Uterus (tissue), 4 donors: ENCODE data around the gene ZSWIM8. TPM values are rescaled to one million over a fixed set of nuclear protein-coding genes. Genes with fewer than 3 reads are reported as not detected.
"Not testable (repeated sequence)": the region's sequence is repeated elsewhere in the genome, so short reads cannot be mapped to it uniquely, and the experiment has no call there.

ENCODE experiments used
- DNase-seq, 2 donors: peaks; one replicate each; pipeline ENCODE4 v3.0.0-alpha.2; 2019 to 2020
- H3K27ac ChIP-seq, 2 donors: fragments of 200-600 bp; sonication (generic); 1 replicate in 1 of 2; 2 replicates in 1 of 2; pipeline ENCODE4 v1.5.1; 2016 to 2018
- H3K27me3 ChIP-seq, 2 donors: fragments of 200-600 bp; sonication (generic); one replicate each; pipeline ENCODE4 v1.5.1; 2018 to 2019; ENCODE audit warnings: control low read depth in 1 of 2
- H3K36me3 ChIP-seq, 2 donors: fragments of 200-600 bp; sonication (generic); one replicate each; pipeline ENCODE4 v1.5.1; 2019; ENCODE audit warnings: control low read depth in 1 of 2
- H3K4me1 ChIP-seq, 2 donors: fragments of 200-600 bp; sonication (generic); one replicate each; pipeline ENCODE4 v1.5.1; 2018 to 2019; ENCODE audit warnings: control low read depth in 1 of 2
- H3K4me3 ChIP-seq, 2 donors: fragments of 200-600 bp; sonication (generic); 1 replicate in 1 of 2; 2 replicates in 1 of 2; pipeline ENCODE4 v1.5.1; 2018 to 2019; ENCODE audit warnings: mild to moderate bottlenecking in 1 of 2
- H3K9me3 ChIP-seq, 2 donors: fragments of 200-600 bp; sonication (generic); one replicate each; pipeline ENCODE4 v1.5.1; 2019; ENCODE audit warnings: control low read depth in 1 of 2
- CTCF ChIP-seq, 4 experiments: fragments of 200-600 bp in 2 of 4; fragments of 450-650 bp in 2 of 4; sonication (generic) in 2 of 4; IDR thresholded peaks; one replicate each; pipeline ENCODE4 v1.5.1; 2016 to 2019; ENCODE audit warnings: antibody characterized with exemption in 4 of 4, mild to moderate bottlenecking in 2 of 4, moderate library complexity in 1 of 4
- POLR2A ChIP-seq, 2 donors: fragments of 450-650 bp; IDR thresholded peaks; one replicate each; pipeline ENCODE4 v1.6.1; 2016; ENCODE audit warnings: antibody characterized with exemption in 2 of 2, mild to moderate bottlenecking in 1 of 2, moderate library complexity in 1 of 2
- intact Hi-C: fragments of 100-400 bp; cut with DNase I; formaldehyde crosslinking; loops from one replicate; pipeline ENCODE4 v1.15.1; 2023; ENCODE audit warnings: low total_unique reads
- total RNA-seq, 4 donors: library from RNA; depleted of rRNA in 3 of 4; stranded (reverse); fragments of >200 nt in 3 of 4; gene quantifications; one replicate each; pipeline versions ENCODE4 v1.1.0 to v1.2.4, GENCODE V29; 2014 to 2023
- donor health status: DM: yes; HTN: yes; CAD: no.

Gene ZSWIM8
- total RNA-seq, 4 donors from 2014 or later, result 61.4 to 112 (median 91.1) TPM

DNA sequence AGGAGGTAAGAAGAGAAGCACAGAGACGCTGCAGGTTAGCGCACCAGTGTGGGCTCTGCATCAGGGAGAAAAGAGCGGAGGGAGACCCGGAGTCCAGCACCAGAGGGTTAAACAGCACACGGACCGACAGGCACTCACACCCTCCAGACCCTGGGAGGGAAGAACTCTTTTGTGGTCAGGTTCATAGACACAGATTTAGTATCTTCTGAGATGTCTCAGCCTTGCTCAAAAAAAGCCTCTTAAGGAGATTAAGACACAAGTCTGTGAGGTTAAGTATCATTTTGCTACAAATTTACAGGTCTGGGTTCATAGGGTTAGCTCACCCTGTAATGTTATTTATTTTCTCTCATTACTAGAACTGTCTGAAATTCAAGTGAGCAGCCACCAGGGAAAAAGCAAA, 42.8 kb downstream of the ZSWIM8 start:
- no peak for DNase-seq
- Histone ChIP-seq H3K27me3 (no peaks in the 10 kb centered on the region), H3K36me3 (no peaks in the 10 kb centered on the region), H3K9me3 (no peaks in the 10 kb centered on the region), H3K4me1 (no peaks in the 10 kb centered on the region), H3K4me3 (no peak overlapping the region), H3K27ac (no peak overlapping the region)
- TF ChIP-seq CTCF (IDR thresholded peaks at IDR 0.05), result no peak
- no peak for TF ChIP-seq POLR2A (IDR thresholded peaks at IDR 0.05)
- intact Hi-C loops, result no loop called here

DNA sequence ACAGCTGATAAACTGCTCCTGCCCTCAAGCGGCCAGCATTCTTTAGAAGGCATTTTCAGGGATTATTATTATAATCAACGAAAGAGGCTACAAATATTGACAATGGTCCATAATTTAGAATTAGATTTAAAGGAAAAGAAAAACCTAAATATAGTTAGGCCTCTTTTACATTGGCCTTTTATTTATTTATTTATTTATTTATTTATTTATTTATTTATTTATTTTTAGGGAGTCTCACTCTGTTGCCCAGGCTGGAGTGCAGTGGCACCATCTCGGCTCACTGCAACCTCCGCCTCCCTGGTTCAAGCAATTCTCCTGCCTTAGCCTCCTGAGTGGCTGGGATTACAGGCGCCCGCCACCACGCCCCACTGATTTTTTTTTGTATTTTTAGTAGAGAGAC, 43.7 kb downstream of the ZSWIM8 start:
- H3K27me3 ChIP-seq, DNase-seq, H3K27ac ChIP-seq, H3K4me1 ChIP-seq, H3K9me3 ChIP-seq, H3K4me3 ChIP-seq, H3K36me3 ChIP-seq, intact Hi-C loops: not testable (repeated sequence)

DNA sequence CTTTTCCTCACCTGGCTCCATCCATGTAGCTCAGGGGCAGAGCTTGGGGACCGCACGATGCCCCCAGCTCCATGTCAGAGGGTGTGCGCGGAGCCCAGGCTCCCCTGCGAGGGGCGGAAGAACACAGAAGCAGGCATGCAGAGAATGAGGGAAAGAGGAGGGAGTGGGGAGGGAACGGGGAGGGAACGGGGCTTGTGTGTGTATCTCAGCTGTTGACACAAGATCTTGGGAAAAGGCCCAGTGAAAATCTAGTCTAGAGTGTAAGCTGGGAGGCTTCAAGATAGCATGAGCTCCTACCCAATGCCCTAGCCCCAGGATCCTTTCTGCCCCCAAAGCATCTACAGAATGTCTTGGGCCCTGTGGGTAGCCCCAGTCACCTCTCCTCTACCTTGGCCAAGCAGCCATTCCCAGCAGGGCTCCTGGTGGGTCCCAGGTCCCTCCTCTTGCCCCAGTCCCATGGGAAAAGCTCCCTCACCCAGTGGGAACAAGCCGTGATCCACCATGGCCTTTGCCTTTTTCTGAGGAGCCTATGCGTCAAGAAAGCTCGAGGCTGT, 51.1 kb downstream of the ZSWIM8 start:
- Histone ChIP-seq H3K27me3 (no peaks in the 10 kb centered on the region), H3K36me3 (no peaks in the 10 kb centered on the region), H3K4me1 (no peaks in the 10 kb centered on the region), H3K27ac (no peak overlapping the region), H3K9me3 (no peaks in the 10 kb centered on the region), H3K4me3 (no peak overlapping the region)
- intact Hi-C loops, result no loop called here
- no peak for TF ChIP-seq CTCF (IDR thresholded peaks at IDR 0.05)
- no peak for TF ChIP-seq POLR2A (IDR thresholded peaks at IDR 0.05)
- no peak for DNase-seq

- Histone ChIP-seq H3K9me3 (no peaks in the 10 kb centered on the region), H3K27me3 (no peaks in the 10 kb centered on the region), H3K36me3 (no peaks in the 10 kb centered on the region), H3K27ac (no peak overlapping the region), H3K4me1 (no peaks in the 10 kb centered on the region), H3K4me3 (no peak overlapping the region)
- DNase-seq, result no peak
- TF ChIP-seq POLR2A (IDR thresholded peaks at IDR 0.05) (no peak), CTCF (IDR thresholded peaks at IDR 0.05) (no peak)
- intact Hi-C loops, result no loop called here
These were observed 51.7 kb downstream of the ZSWIM8 start for GRCh38 chr10:73837072-73837471.

GRCh38 chr10:73838008-73838567, 52.7 kb downstream of the ZSWIM8 start:
- Histone ChIP-seq H3K27me3 (no peaks in the 10 kb centered on the region), H3K4me3 (no peak overlapping the region), H3K4me1 (no peaks in the 10 kb centered on the region), H3K36me3 (no peaks in the 10 kb centered on the region), H3K9me3 (no peaks in the 10 kb centered on the region), H3K27ac (no peak overlapping the region)
- DNase-seq, result no peak
- intact Hi-C loops, result no loop called here
- no peak for TF ChIP-seq CTCF (IDR thresholded peaks at IDR 0.05)
- TF ChIP-seq POLR2A (IDR thresholded peaks at IDR 0.05), result no peak

- no peak for DNase-seq
- Histone ChIP-seq H3K36me3 (no peaks in the 10 kb centered on the region), H3K27ac (no peak overlapping the region), H3K4me3 (no peak overlapping the region), H3K4me1 (no peaks in the 10 kb centered on the region), H3K9me3 (no peaks in the 10 kb centered on the region), H3K27me3 (no peaks in the 10 kb centered on the region)
- intact Hi-C loops, result no loop called here
- TF ChIP-seq CTCF (IDR thresholded peaks at IDR 0.05), result no peak
- TF ChIP-seq POLR2A (IDR thresholded peaks at IDR 0.05), result no peak
These were observed 53.4 kb downstream of the ZSWIM8 start for GRCh38 chr10:73838827-73839226.
